Lung (tissue), 12 donors: ENCODE results near the gene UGP2. TPM values are rescaled to one million over a fixed set of nuclear protein-coding genes. Genes with fewer than 3 reads are reported as not detected.

Experiments used
- ATAC-seq: fragments of 200-7000 bp; cut with Tn5 transposase; one replicate; pipeline ENCODE4 v1.9.1; 2020; ENCODE audit warnings: moderate number of reproducible peaks; ENCODE audit not compliant: insufficient read depth, low FRiP score
- DNase-seq, 3 donors: peaks; one replicate each; pipeline ENCODE4 v3.0.0-alpha.2; 2013 to 2017
- H3K27ac ChIP-seq, 2 donors: one replicate each; pipeline ENCODE4 v1.5.1; 2013; ENCODE audit warnings: mild to moderate bottlenecking in 2 of 2, moderate library complexity in 2 of 2, control low read depth in 1 of 2, inconsistent platforms in 1 of 2, low read depth in 1 of 2, low read length in 1 of 2
- H3K27me3 ChIP-seq, 3 donors: one replicate each; pipeline ENCODE4 v1.5.1; 2013; ENCODE audit warnings: low read length in 2 of 3; ENCODE audit not compliant: control insufficient read depth in 3 of 3, insufficient read depth in 3 of 3
- H3K36me3 ChIP-seq, 4 donors: one replicate each; pipeline ENCODE4 v1.5.1; 2013; ENCODE audit warnings: low read length in 4 of 4, mild to moderate bottlenecking in 1 of 4, moderate library complexity in 1 of 4; ENCODE audit not compliant: control insufficient read depth in 4 of 4, insufficient read depth in 4 of 4
- H3K4me1 ChIP-seq, 5 donors: one replicate each; pipeline ENCODE4 v1.5.1; 2013; ENCODE audit warnings: low read length in 5 of 5, mild to moderate bottlenecking in 2 of 5, moderate library complexity in 1 of 5; ENCODE audit not compliant: control insufficient read depth in 5 of 5, insufficient read depth in 5 of 5
- H3K4me3 ChIP-seq: one replicate; pipeline ENCODE4 v1.5.1; 2013; ENCODE audit warnings: mild to moderate bottlenecking, control low read depth, moderate library complexity
- H3K9ac ChIP-seq, 2 donors: one replicate each; pipeline ENCODE4 v1.5.1; 2013; ENCODE audit warnings: low read length in 2 of 2, control low read depth in 1 of 2; ENCODE audit not compliant: insufficient read depth in 1 of 2
- H3K9me3 ChIP-seq, 4 donors: one replicate each; pipeline ENCODE4 v1.5.1; 2013; ENCODE audit warnings: low read length in 3 of 4, mild to moderate bottlenecking in 1 of 4, moderate library complexity in 1 of 4; ENCODE audit not compliant: control insufficient read depth in 4 of 4, insufficient read depth in 3 of 4
- WGBS, 2 donors: extraction: QIAGEN DNeasy Blood & Tissue Kit; methylation state at CpG; one replicate each; pipeline ENCODE4 v1.1.7; 2013; 5-methylcytosine and 5-hydroxymethylcytosine counted together
- polyA plus RNA-seq, 2 donors: library from polyadenylated mRNA; stranded (reverse); fragments of 200-250 nt; gene quantifications; one replicate each; pipeline ENCODE4 v1.2.1, GENCODE V29; 2013
- total RNA-seq, 2 donors: library from RNA; depleted of rRNA in 1 of 2; stranded (reverse); fragments of >200 nt in 1 of 2; gene quantifications; one replicate each; pipeline ENCODE4 v1.2.1, GENCODE V29; 2014 to 2021
- TF ChIP-seq, protein P1 (sequence below): IDR thresholded peaks from 2 replicates; pipeline ENCODE4 v1.5.1; 2012; ENCODE audit warnings: mild to moderate bottlenecking; ENCODE audit errors: control extremely low read depth, extremely low read depth
- donor health status: control.
- donor health status: control.
- donor health status: Bipolar disorder and iron deficiency.
- donor health status: healthy.
- donor health status: DM: yes; HTN: yes; CAD: no.

Gene UGP2
- total and polyA plus RNA-seq, 4 donors = 59.2 to 156 (median 107) TPM

GRCh38 chr2:63840081-63840784, 1.5 kb upstream of the UGP2 start:
- WGBS, 2 donors = 10 to 12% methylated on average over 24 of the region's 24 CpGs
- Histone ChIP-seq H3K4me1 (peaks cover 0 to 17% (median 4%) of the 10 kb centered on the region in 5 donors), H3K36me3 (no peaks in the 10 kb centered on the region), H3K27ac (peak overlapping the region; percentile 87 to 98), H3K9ac (peak overlapping the region; percentile 68 to 78), H3K9me3 (no peaks in the 10 kb centered on the region), H3K27me3 (no peaks in the 10 kb centered on the region), H3K4me3 (peak overlapping the region; percentile 57)
- DNase-seq (no peak), ATAC-seq (peak; percentile 1)
- TF ChIP-seq, protein P1, sequence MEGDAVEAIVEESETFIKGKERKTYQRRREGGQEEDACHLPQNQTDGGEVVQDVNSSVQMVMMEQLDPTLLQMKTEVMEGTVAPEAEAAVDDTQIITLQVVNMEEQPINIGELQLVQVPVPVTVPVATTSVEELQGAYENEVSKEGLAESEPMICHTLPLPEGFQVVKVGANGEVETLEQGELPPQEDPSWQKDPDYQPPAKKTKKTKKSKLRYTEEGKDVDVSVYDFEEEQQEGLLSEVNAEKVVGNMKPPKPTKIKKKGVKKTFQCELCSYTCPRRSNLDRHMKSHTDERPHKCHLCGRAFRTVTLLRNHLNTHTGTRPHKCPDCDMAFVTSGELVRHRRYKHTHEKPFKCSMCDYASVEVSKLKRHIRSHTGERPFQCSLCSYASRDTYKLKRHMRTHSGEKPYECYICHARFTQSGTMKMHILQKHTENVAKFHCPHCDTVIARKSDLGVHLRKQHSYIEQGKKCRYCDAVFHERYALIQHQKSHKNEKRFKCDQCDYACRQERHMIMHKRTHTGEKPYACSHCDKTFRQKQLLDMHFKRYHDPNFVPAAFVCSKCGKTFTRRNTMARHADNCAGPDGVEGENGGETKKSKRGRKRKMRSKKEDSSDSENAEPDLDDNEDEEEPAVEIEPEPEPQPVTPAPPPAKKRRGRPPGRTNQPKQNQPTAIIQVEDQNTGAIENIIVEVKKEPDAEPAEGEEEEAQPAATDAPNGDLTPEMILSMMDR = no peak

- peaks cover under 1 to 17% (median 4%) of the 10 kb centered on the region in 5 donors for H3K4me1 ChIP-seq
- H3K9ac ChIP-seq = peak overlapping the region; percentile 76 to 78
- H3K27me3 ChIP-seq = no peaks in the 10 kb centered on the region
- DNase-seq = peak; percentile 99
- WGBS, 2 donors = 0 to 1% methylated on average over 32 to 34 of the region's 34 CpGs
- peak overlapping the region; percentile 78 for H3K4me3 ChIP-seq
- ATAC-seq = peak; percentile 94
- H3K36me3 ChIP-seq = no peaks in the 10 kb centered on the region
- H3K9me3 ChIP-seq = no peaks in the 10 kb centered on the region
- H3K27ac ChIP-seq = peak overlapping the region; percentile 98 to 99
- TF ChIP-seq, protein P1 = no peak
Observed at GRCh38 chr2:63840785-63841253, 877 bp upstream of the UGP2 start.

- Histone ChIP-seq H3K4me1 (peaks cover 3 to 22% (median 4%) of the 10 kb centered on the region in 5 donors), H3K9ac (peak overlapping the region; percentile 78 to 98), H3K9me3 (no peaks in the 10 kb centered on the region), H3K27ac (peak overlapping the region; percentile 95 to 98), H3K36me3 (no peaks in the 10 kb centered on the region), H3K4me3 (peak overlapping the region; percentile 64), H3K27me3 (no peaks in the 10 kb centered on the region)
- WGBS, 2 donors = 1 to 5% methylated on average over 24 of the region's 24 CpGs
- DNase-seq (peak; percentile 63 to 89 (median 86)), ATAC-seq (no peak)
- TF ChIP-seq, protein P1 = no peak
Observed at GRCh38 chr2:63842149-63843061, 709 bp downstream of the UGP2 start.
